ENCODE measurements around the gene CNIH3. TPM values are rescaled to one million over a fixed set of nuclear protein-coding genes. Genes with fewer than 3 reads are reported as not detected.

Gene CNIH3
- total and polyA plus RNA-seq, 10 of the 15 experiments (the other 5 are each of a cell fraction or from before 2014, with no cell fraction given): 0.77 to 5.8 (median 1.8) TPM

DNA sequence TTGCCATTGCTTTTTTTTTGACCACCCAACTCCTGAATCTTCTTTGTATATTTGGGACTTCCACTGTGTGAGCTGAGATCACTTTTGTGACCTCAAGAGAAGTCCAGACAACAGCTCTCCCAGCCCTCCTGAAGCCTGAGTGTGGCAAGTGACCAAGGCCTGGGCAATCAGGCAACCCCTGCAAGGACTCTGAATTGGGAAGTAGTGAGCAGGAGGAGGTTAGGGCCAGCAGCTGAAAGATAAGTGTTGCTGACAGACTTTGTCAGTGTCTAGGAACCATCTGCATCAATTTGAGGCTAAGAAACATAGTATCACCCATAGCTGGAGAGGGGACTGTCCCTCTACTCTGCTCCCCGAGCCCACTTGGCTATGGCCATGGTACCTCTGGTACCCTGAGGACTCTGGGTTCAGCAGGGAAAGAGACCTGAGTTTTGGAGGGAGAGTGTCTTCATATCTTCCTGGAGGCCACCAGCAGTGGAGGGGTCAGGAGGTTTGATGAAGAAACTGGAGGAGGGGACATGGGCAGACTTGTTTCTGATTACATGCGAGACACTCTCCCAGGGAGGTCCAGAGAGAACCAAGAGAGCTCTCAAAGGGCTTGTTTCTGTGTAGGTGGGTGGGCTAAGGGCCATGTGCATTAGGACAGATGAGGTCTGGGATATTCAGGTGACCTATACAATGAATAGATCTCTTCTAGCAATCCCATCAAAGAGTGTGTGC is 166.3 kb downstream of the CNIH3 start:
- 48% methylated on average over 2 of the region's 2 CpGs for WGBS (ENCODE audit: insufficient coverage, insufficient replicate concordance, low lambda C conversion rate, missing lambda C conversion rate)
- no TSS peak for BruUV-seq (replicated peaks)
- no peak for FAIRE-seq

More for the DNA sequence above, 166.3 kb downstream of the CNIH3 start:
- Histone ChIP-seq H2AFZ (ENCODE audit: control insufficient read depth, low read depth, low read length) (peak overlapping the region; percentile 58; the same call in 1 of the 2 replicates), H3K4me2 (ENCODE audit: control insufficient read depth, insufficient read depth) (peak overlapping the region; percentile 69; the same call in 1 of the 2 replicates), H3K79me2 (ENCODE audit: control insufficient read depth, insufficient read depth, low read length) (no peaks in the 10 kb centered on the region), H3K4me3 (no peak overlapping the region), H4K20me1 (ENCODE audit: control insufficient read depth, insufficient read depth) (no peaks in the 10 kb centered on the region), H3K4me1 (ENCODE audit: control insufficient read depth, insufficient read depth, low read length) (peaks cover 25% of the 10 kb centered on the region), H3K36me3 (ENCODE audit: control insufficient read depth in 2 of 2, insufficient read depth in 2 of 2, low read length in 1 of 2) (no peaks in the 10 kb centered on the region), H3K27ac (ENCODE audit: control insufficient read depth, insufficient read depth) (peak overlapping the region; percentile 55), H3K9me3 (replicated peaks; ENCODE audit: control insufficient read depth, insufficient read depth, low read length) (peaks cover 8% of the 10 kb centered on the region; the same call in 2 of the 3 replicates), H3K27me3 (replicated peaks in 1 of 2; ENCODE audit: control insufficient read depth in 2 of 2, insufficient read depth in 2 of 2, low read length in 1 of 2) (no peaks in the 10 kb centered on the region), H3K9ac (ENCODE audit: control insufficient read depth, insufficient read depth, low read length) (no peak overlapping the region)
- ChIA-PET RAD21 (ENCODE audit: unreplicated experiment) (interaction anchor here (0.7 to 6.0 kb wide), 8 partner anchors 11 to 138 kb away, joined by 3 to 78 read pairs (median 4); no protein-coding TSS in a partner anchor), POLR2A (interaction anchor here (0.7 to 4.6 kb wide), 6 partner anchors 37 to 51 kb away, joined by 3 to 22 read pairs (median 4); no protein-coding TSS in a partner anchor), CTCF (interaction anchor here (0.7 to 3.4 kb wide), 8 partner anchors 9 to 269 kb away, joined by 3 to 15 read pairs (median 4); no protein-coding TSS in a partner anchor), SMC1A (ENCODE audit: uncharacterized antibody, unreplicated experiment) (interaction anchor here (0.7 to 8.4 kb wide), 11 partner anchors 8 to 69 kb away, joined by 3 to 125 read pairs (median 4); no protein-coding TSS in a partner anchor)
- intact Hi-C loops (cut with micrococcal nuclease; ENCODE audit: unreplicated experiment): loop anchor here (5.0 kb wide), 2 partner anchors 35 to 70 kb away; no protein-coding TSS in a partner anchor
- in situ Hi-C loops (cut with MboI): no loop called here
- DNase-seq (ENCODE audit: low read depth, low spot score) (no peak), ATAC-seq (peak; percentile 12)
- TF ChIP-seq CREM (IDR thresholded peaks at IDR 0.05; ENCODE audit: low read depth) (no peak), SIX5 (IDR thresholded peaks at IDR 0.05; ENCODE audit: low read depth, low read length, severe bottlenecking) (no peak), TCF12 (IDR thresholded peaks at IDR 0.05; ENCODE audit: low read depth, low read length) (no peak), CHD4 (IDR thresholded peaks at IDR 0.05) (no peak), ZNF687 (IDR thresholded peaks at IDR 0.05) (no peak), KLF5 (IDR thresholded peaks at IDR 0.05; ENCODE audit: partially characterized antibody) (no peak), ZNF207 (IDR thresholded peaks at IDR 0.05; ENCODE audit: borderline replicate concordance) (no peak), WRNIP1 (IDR thresholded peaks at IDR 0.05; ENCODE audit: borderline replicate concordance, low read depth, low read length) (no peak), USF2 (IDR thresholded peaks at IDR 0.05; ENCODE audit: borderline replicate concordance, low read depth, low read length) (no peak)
- TF ChIP-seq, protein P1, sequence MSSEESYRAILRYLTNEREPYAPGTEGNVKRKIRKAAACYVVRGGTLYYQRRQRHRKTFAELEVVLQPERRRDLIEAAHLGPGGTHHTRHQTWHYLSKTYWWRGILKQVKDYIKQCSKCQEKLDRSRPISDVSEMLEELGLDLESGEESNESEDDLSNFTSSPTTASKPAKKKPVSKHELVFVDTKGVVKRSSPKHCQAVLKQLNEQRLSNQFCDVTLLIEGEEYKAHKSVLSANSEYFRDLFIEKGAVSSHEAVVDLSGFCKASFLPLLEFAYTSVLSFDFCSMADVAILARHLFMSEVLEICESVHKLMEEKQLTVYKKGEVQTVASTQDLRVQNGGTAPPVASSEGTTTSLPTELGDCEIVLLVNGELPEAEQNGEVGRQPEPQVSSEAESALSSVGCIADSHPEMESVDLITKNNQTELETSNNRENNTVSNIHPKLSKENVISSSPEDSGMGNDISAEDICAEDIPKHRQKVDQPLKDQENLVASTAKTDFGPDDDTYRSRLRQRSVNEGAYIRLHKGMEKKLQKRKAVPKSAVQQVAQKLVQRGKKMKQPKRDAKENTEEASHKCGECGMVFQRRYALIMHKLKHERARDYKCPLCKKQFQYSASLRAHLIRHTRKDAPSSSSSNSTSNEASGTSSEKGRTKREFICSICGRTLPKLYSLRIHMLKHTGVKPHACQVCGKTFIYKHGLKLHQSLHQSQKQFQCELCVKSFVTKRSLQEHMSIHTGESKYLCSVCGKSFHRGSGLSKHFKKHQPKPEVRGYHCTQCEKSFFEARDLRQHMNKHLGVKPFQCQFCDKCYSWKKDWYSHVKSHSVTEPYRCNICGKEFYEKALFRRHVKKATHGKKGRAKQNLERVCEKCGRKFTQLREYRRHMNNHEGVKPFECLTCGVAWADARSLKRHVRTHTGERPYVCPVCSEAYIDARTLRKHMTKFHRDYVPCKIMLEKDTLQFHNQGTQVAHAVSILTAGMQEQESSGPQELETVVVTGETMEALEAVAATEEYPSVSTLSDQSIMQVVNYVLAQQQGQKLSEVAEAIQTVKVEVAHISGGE (CRISPR knock-in tag; IDR thresholded peaks at IDR 0.05): no peak

Measured in GM12878 (cell line).